Endothelial cell (in vitro differentiated cells): ENCODE data around the gene FUZ. TPM values are rescaled to one million over a fixed set of nuclear protein-coding genes. Genes with fewer than 3 reads are reported as not detected.

Experiments used
- DNase-seq: peaks from one replicate; pipeline ENCODE4 v3.0.0; 2021; ENCODE audit warnings: low spot score
- H3K27ac Mint-ChIP-seq: one replicate; pipeline ENCODE4 v1.8.0; 2021; ENCODE audit warnings: mixed read lengths, inconsistent platforms; ENCODE audit not compliant: unreplicated experiment
- H3K27me3 Mint-ChIP-seq: one replicate; pipeline ENCODE4 v1.8.0; 2021; ENCODE audit warnings: mild to moderate bottlenecking, moderate library complexity, mixed read lengths, inconsistent platforms; ENCODE audit not compliant: unreplicated experiment
- H3K36me3 Mint-ChIP-seq: one replicate; pipeline ENCODE4 v1.8.0; 2021; ENCODE audit warnings: mild to moderate bottlenecking, low read depth, mixed read lengths, inconsistent platforms; ENCODE audit not compliant: unreplicated experiment
- H3K4me1 Mint-ChIP-seq: one replicate; pipeline ENCODE4 v1.8.0; 2021; ENCODE audit warnings: mild to moderate bottlenecking, mixed read lengths, inconsistent platforms; ENCODE audit not compliant: unreplicated experiment
- H3K4me3 Mint-ChIP-seq: one replicate; pipeline ENCODE4 v1.8.0; 2021; ENCODE audit warnings: mild to moderate bottlenecking, mixed read lengths, inconsistent platforms; ENCODE audit not compliant: unreplicated experiment
- H3K9me3 Mint-ChIP-seq: one replicate; pipeline ENCODE4 v1.8.0; 2021; ENCODE audit warnings: mixed read lengths, inconsistent platforms; ENCODE audit not compliant: unreplicated experiment
- CTCF ChIP-seq: fragments of 200-600 bp; sonication (generic); IDR thresholded peaks from one replicate; pipeline ENCODE4 v1.5.0; 2021; ENCODE audit warnings: antibody characterized with exemption; ENCODE audit not compliant: unreplicated experiment
- total RNA-seq: library from RNA; stranded (reverse); fragmentation: NEBNext Ultra II Directional; extraction: Animal tissue kit (Norgen Biotek cat#: 25700); gene quantifications from one replicate; pipeline ENCODE4 v1.2.1, GENCODE V29; 2021; ENCODE audit not compliant: unreplicated experiment

FUZ gene
- total RNA-seq, 1 donor from 2014 or later: 15.6 TPM

- Mint-ChIP-seq H3K4me3 (peak overlapping the region; percentile 44), H3K9me3 (no peaks in the 10 kb centered on the region), H3K4me1 (peaks cover 11% of the 10 kb centered on the region), H3K27me3 (peaks cover 23% of the 10 kb centered on the region), H3K27ac (peak overlapping the region; percentile 4), H3K36me3 (peaks cover 33% of the 10 kb centered on the region)
- no peak for TF ChIP-seq CTCF
- DNase-seq: no peak
Observed at GRCh38 chr19:49803529-49803856, 9.6 kb downstream of the FUZ start.

GRCh38 chr19:49802836-49803528 lies 10.1 kb downstream of the FUZ start:
- Mint-ChIP-seq H3K4me1 (peaks cover 11% of the 10 kb centered on the region), H3K27me3 (peaks cover 23% of the 10 kb centered on the region), H3K27ac (no peak overlapping the region), H3K9me3 (no peaks in the 10 kb centered on the region), H3K36me3 (peaks cover 33% of the 10 kb centered on the region), H3K4me3 (peak overlapping the region; percentile 44)
- TF ChIP-seq CTCF: no peak
- no peak for DNase-seq

- Mint-ChIP-seq H3K9me3 (no peaks in the 10 kb centered on the region), H3K27me3 (peaks cover 21% of the 10 kb centered on the region), H3K4me3 (no peak overlapping the region), H3K27ac (no peak overlapping the region), H3K36me3 (peaks cover 30% of the 10 kb centered on the region), H3K4me1 (peaks cover 11% of the 10 kb centered on the region)
- no peak for TF ChIP-seq CTCF
- DNase-seq: no peak
Observed at GRCh38 chr19:49801966-49802661, 11.0 kb downstream of the FUZ start.

- H3K9me3 Mint-ChIP-seq: no peaks in the 10 kb centered on the region
- no peak for TF ChIP-seq CTCF
- H3K36me3 Mint-ChIP-seq: peaks cover 32% of the 10 kb centered on the region
- peak overlapping the region; percentile 24 for H3K27ac Mint-ChIP-seq
- H3K4me1 Mint-ChIP-seq: peaks cover 10% of the 10 kb centered on the region
- no peak for DNase-seq
- H3K4me3 Mint-ChIP-seq: no peak overlapping the region
- H3K27me3 Mint-ChIP-seq: peaks cover 22% of the 10 kb centered on the region
Observed at GRCh38 chr19:49801401-49801888, 11.6 kb downstream of the FUZ start.

GRCh38 chr19:49800771-49801170 lies 12.3 kb downstream of the FUZ start:
- Mint-ChIP-seq H3K36me3 (peaks cover 29% of the 10 kb centered on the region), H3K4me3 (no peak overlapping the region), H3K27me3 (peaks cover 22% of the 10 kb centered on the region), H3K9me3 (no peaks in the 10 kb centered on the region), H3K27ac (no peak overlapping the region), H3K4me1 (peaks cover 5% of the 10 kb centered on the region)
- DNase-seq: no peak
- no peak for TF ChIP-seq CTCF
